Stomach (tissue), 4 donors: ENCODE results near the gene MTF1.

Experiments
- CTCF ChIP-seq, 7 experiments: fragments of 450-650 bp in 4 of 7; fragments of 200-600 bp in 3 of 7; sonication (generic) in 3 of 7; IDR thresholded peaks; one replicate each; pipeline ENCODE4 v1.5.1; 2016 to 2019; ENCODE audit warnings: antibody characterized with exemption in 7 of 7, control low read depth in 2 of 7, mild to moderate bottlenecking in 1 of 7
- EP300 ChIP-seq: sonication (generic); formaldehyde crosslinking; IDR thresholded peaks from one replicate; pipeline ENCODE4 v1.6.1; 2017; ENCODE audit warnings: antibody characterized with exemption
- POLR2A ChIP-seq, 4 donors: fragments of 450-650 bp; IDR thresholded peaks; one replicate each; pipeline ENCODE4 v1.6.1; 2016; ENCODE audit warnings: antibody characterized with exemption in 4 of 4, control low read depth in 2 of 4, mild to moderate bottlenecking in 1 of 4, moderate library complexity in 1 of 4

GRCh38 chr1:37809942-37810341 lies 49.5 kb downstream of the MTF1 start:
- TF ChIP-seq CTCF (IDR thresholded peaks at IDR 0.05) (no peak), EP300 (no peak), POLR2A (IDR thresholded peaks at IDR 0.05) (no peak)
